Measurements from ENCODE around the gene C7.
"Not testable (repeated sequence)": the region's sequence is repeated elsewhere in the genome, so short reads cannot be mapped to it uniquely, and the experiment has no call there.

C7 gene
- 0 to 5.1 (median 0.04) reads per million in 17 experiments for total RNA-seq

DNA sequence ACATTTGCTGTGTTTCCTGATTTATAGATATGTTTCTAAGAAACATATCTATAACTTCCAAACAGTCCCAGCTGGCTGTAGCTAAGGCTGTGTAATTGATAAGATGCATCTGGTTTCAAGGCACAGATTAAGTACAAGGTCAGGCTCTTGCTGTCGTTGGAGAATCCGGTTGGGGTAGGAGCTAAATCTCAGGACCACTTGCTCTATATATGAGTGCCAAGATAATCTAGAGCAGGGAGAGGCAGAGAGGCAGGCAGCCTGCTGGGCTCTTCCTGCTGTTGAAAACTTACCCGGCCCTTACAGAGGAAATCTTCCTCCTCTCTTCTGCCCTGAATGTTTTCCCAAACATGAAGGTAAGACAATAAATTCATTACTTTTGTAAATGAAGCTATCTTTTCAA lies at the start of gene C7:
C7 (plus strand) TSS at position 234 of the 400 bp plus-strand sequence; CDS start at position 348, 114 bp downstream.
- no peak for DNase-seq

DNA sequence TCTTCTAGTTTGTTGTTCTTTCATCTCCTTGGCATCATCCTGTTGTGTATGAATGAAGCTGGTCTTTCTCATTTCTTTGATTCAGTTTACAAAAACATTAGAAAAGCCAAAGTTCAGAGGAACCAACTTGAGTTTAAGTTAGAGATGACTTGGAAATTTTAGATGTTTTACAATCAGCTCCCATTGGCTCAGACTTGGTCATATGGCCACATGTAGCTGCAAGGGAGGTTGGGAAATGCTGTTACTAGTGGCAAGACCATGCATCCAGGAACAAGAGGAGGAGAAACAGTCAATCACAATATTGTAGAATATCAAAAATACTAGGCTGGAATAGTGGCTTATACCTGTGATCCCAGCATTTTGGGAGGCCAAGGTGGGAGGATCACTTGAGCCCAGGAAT lies 48.6 kb upstream of the C7 start:
- DNase-seq, result no peak

DNA sequence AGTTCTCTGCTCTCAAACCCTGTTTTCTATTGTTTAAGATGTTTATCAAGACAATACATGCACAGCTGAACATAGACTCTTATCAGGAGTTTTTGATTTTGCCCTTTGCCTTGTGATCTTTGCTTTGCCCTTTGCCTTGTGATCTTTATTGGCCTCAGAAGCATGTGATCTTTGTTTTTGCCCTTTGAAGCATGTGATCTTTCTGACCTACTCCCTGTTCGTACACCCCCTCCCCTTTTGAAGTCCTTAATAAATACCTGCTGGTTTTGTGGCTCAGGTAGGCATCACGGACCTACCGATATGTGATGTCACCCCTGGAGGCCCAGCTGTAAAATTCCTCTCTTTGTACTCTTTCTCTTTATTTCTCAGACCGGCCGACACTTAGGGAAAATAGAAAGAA lies 44.3 kb upstream of the C7 start:
- not testable (repeated sequence) for DNase-seq

DNA sequence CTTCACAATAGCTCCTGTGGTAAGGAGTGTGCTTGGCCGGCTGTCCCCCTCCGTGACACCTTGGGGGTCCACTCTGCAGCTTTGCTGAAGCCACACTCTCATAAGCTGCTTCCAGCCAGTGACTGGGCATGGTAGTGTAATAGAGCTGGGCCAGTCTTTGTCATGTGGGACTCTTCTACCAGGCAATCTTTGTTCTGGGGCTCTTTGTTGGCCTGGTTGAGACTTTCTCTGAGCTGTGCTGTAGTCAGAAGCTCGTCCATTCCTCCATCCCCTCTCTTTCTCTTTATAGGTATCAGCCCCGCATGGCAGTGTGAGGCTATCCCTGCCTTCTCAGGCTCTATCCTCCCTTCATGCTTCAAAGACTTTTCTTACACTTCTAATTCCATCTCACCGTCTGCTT lies 42.5 kb upstream of the C7 start:
- DNase-seq, result no peak

DNA sequence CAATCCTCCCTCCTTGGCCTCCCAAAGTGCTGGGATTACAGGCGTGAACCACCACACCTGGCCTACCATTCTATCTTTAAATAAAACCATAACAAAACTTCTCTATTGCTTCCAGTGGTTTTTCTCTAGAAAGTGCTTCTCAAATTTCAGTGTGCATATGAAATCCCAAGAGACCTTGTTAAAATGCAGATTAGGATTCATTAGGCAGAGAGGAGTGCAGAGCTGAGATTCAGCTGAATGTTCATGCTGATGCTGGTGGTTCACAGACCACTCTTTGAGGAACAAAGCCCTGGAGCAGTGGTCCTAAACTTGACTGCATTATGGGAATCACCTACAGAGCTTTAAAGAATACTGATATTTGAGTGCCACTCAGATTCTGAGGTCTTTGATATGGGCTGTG lies 39.9 kb upstream of the C7 start:
- no peak for DNase-seq

DNA sequence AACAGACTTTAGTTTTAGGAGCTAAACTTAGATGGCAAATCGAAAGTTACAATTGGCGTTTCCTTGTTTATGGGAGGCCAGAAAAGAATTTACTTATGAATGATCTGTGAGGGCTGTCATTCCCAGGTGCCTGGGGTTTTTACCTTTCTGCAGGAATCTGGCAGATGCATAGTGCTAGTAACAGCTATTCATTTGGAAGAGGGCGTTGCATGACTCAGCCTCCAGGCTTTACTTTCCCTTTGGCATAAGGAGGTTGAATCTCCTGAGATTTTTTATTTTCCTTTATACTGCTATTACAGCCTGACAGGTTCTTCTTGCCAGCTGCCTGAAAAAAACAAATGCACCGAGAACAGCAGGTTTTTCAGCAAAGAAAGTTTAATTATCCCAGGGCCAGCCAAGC lies 38.1 kb upstream of the C7 start:
- DNase-seq, result no peak

DNA sequence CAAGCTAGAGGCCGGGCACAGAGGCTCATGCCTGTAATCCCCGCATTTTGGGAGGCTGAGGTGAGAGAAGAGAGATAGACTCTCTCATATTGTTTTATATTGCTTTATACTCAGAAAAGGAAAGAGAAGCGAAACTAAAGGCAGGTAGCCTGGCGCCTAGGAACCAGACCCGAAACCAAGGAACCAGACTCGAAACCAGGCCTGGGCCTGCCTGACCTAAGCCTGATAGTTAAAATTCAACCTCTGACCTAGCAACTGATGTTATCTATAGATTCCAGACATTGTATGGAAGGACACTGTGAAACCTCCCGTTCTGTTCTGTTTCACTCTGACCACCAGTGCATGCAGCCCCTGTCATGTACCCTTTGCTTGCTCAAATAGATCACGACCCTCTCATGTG lies 37.0 kb upstream of the C7 start:
- DNase-seq, result not testable (repeated sequence)

DNA sequence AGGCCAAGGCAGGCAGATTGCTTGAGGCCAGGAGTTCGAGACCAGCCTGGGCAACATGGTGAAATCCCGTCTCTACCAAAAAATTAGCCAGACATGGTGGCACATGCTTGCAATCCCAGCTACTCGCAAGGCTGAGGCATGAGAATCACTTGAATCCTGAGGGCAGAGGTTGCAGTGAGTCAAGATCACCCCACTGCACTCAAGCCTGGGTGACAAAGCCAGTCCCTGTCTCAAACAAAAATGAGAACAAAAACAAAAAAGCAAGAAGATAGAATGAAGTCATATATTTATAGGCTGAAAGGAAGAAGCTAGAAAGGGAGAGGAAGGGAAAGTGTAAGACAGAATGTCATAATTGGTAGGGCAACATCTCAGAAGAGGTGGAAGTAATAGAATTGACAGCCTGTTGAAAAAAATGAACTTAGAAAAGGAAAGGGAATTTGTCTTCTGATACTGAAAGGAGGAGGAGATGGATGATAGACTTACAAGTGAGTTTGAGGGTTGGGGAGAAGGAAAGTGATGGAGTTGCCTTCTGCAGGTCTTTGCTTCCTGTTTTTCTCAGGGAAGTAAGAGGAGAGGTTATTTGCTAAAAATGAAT lies 35.9 kb upstream of the C7 start:
- peak; percentile 9 to 57 (median 32) for DNase-seq

DNA sequence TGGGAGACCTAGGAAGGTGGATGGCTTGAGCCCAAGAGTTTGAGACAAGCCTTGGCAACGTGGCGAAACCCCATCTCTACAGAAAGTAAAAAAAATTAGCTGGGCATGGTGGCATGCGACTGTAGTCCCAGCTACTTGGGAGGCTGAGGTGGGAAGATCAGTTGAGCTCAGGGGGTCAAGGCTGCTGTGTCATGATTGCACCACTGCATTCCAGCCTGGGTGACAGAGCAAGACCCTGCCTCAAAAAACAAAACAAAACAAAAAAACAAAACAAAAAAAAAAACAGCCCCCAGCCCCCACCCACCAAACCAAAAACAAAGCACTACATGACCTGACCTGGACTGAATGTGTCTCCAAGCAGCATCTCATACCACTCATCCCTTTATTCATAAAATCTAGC lies 33.3 kb upstream of the C7 start:
- DNase-seq, result no peak

DNA sequence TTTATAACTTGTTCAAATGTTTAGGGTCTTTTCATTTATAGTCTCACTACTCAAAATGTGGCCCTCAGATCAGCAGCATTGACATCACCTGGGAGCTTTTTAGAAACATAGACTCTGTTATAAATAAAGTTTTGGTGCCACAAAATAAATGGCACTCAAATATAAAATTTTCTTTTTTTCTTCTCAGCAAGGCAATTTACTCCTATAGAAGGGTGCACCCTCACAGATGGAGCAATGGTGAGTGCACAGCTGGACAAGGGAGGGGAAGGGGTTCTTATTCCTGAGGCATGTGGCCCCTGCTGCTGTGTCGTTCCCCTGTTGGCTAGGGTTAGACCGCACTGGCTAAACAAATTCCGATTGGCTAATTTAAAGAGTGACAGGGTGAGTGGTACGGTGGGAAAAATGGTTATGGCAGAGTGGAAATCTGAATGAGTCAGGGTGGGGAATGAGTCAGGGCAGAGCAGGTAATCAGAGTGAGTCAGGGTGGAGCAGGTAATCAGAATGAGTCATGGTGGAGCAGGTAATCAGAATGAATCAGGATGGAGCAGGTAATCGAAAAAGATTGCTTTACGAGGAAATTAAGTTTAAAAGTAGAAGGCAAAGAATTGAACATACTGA lies 31.8 kb upstream of the C7 start:
- DNase-seq, result no peak

DNA sequence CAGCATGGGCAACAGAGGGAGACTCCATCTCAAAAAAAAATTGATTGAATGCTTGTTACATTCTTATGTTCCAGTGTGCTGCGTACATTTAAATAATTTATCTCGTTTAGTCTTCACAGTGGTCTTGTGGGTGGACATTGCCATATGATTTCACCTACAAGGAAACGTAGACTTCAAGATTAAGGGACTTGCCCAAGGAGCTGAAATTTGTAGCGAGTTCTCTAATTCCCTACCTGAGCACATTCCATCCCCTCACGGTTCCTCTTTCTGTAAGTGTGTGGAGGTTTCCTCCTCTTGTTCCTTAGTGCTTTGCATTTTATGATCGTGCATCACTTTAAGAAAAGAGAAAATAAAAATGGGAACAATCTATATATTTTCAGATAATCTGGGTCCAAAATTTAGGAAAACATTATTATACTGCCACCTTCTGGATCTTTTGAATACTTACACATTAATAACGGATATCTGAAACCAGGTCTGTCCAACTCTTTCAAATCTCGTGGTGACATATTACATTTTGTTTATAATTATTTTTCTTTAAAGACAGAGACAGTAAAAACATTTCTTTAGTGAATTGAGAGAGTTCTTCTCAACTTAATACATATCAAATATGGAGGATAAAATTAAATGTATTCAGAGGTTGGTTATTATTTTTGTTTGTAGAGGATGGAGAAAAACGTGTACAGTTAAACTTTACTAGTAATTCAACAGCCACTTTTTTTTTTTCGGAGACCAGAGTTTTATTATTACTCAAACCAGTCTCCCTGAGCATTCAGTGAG lies 29.9 kb upstream of the C7 start:
- DNase-seq, result peak in 2 of 4 experiments; percentile 58 to 64

DNA sequence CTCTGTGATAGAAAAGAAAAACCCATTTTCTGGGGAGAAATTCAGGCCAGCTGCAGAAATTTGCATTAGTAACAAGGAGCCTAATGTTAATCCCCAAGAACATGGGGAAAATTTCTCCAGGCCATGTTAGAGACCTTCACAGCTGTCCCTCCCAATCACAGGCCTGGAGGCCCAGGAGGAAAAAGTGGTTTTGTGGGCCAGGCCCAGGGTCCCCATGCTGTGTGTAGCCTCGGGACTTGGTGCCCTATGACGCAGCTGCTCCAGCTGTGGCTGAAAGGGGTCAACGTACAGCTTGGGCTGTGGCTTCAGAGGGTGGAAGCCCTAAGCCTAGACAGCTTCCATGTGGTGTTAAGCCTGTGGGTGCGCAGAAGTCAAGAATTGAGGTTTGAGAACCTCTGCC lies 27.0 kb upstream of the C7 start:
- no peak for DNase-seq

DNA sequence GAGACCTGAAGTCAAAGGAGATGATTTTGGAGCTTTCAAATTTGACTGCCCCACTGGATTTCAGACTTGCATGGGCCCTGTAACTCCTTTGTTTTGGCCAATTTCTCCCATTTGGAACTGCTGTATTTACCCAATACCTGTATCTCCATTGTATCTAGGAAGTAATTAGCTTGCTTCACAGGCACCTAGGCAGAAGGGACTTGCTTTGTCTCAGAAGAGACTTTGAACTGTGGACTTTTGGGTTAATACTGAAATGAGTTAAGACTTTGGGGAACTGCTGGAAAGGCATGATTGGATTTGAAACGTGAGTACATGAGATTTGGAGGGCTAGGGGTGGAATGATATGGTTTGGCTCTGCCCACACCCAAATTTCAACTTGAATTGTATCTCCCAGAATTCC lies 26.2 kb upstream of the C7 start:
- DNase-seq, result not testable (repeated sequence)

DNA sequence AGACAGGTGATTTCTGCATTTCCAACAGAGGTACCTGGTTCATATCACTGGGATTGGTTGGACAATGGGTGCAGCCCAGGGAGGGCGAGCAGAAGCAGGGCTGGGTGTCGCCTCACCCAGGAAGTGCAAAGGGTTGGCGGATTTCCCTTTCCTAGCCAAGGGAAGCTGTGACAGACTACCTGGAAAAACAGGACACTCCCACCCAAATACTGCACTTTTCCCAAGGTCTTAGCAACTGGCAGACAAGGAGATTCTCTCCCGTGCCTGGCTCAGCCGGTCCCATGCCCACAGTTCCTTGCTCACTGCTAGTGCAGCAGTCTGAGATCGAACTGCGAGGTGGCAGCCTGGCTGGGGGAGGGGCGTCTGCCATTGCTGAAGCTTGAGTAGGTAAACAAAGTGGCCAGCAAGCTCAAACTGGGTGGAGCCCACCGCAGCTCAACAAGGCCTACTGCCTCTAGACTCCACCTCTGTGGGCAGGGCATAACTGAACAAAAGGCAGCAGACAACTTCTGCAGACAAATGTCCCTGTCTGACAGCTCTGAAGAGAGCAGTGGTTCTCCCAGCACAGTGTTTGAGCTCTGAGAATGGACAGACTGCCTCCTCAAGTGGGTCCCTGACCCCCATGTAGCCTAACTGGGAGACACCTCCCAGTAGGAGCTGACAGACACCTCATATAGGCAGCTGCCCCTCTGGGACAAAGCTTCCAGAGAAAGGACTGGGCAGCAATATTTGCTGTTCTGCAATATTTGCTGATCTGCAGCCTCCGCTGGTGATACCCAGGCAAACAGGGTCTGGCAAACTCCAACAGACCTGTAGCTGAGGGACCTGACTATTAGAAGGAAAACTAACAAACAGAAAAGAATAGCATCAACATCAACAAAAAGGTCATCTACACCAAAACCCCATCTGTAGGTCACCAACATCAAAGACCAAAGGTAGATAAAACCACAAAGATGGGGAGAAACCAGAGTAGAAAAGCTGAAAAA lies 13.6 kb upstream of the C7 start:
- DNase-seq, result not testable (repeated sequence)

DNA sequence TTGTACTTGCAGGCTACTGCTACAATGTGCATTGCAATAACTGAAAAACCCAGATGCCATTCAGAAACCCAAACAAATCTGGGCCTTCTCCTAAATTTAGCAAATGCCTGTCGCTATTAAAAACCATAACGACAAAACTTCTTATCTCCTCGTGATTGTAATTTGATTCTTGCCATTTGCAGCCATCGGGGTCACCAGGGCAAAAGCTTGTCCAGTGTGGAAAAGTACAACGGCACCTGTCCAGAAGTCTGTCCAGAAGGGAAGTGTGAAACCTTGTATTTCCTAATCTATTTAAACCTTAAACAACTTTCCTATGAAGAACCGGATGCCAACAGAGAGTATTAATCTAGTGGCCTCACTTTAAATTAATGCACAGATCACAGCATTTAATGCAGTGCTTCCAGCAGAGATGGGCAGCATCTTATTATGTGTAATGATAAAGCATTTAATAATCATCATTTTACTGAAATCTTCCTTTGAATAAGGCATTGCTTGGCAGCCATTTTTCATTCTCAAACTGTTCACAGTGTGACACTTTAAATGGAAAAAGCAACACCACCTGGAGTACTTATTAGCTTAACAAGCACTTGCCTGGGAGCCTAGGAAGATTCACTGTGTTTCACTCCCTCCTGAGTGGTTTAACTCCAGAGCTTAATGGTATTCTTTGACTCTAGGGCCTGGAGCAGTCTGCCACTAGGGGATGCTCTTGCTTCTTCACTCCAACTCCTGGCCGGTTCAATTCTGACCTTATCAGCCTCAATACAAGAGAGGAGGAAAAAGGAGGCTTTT lies 4.9 kb upstream of the C7 start:
- DNase-seq, result peak; percentile 19 to 43 (median 30)

DNA sequence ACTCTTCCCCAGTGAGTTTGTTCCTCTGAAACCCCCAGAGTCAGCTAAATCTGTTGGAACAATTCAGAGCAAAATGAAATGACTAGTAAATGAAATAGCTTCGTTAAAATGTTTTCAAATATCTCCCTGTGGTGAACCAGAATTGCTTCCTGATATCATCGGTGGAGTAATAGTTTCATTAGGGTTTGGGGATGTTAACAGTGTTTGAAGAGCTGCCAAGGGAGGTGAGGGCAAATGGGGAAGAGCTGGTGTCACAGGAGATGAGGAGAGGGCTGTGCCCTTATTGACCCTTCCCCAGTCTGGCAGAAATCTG lies 4.3 kb upstream of the C7 start:
- DNase-seq, result no peak

DNA sequence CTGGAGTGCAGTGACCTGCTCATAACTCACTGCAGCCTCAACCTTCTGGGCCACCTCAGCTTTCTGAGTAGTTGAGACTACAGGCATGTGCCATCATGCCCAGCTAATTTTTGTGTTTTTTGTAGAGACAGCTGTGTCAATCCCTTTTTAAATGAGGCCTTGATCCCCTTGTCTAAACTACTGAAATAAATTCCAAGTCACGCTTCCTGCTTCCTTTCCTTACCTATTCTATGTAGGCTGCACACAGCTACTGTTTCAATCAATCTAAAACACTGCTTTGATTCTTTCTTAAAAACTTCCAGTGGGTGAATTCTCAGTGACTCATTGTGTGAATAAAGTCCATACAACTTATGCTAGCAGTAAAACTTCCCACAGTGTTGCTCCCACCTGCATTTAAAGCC lies 2.9 kb upstream of the C7 start:
- DNase-seq, result no peak

DNA sequence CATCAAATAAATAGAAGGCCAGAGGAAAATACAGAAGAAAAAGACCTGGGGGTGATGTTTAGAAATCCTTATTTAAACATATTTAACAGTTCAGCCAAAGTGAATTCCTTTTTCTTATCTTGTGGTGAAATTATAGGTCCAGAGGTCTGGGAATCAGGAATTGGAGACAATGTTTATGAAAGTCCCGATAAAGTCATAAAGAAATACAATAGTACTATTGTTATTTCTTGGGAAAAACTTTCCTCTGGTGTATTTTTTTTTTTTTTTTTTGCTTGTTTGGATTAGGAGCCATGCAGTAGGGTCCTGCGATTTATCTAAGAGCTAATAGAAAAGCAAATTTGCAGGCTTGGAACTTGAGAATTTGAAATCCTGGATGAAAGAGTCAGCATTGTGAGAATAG lies 426 bp downstream of the C7 start:
- DNase-seq, result no peak

DNA sequence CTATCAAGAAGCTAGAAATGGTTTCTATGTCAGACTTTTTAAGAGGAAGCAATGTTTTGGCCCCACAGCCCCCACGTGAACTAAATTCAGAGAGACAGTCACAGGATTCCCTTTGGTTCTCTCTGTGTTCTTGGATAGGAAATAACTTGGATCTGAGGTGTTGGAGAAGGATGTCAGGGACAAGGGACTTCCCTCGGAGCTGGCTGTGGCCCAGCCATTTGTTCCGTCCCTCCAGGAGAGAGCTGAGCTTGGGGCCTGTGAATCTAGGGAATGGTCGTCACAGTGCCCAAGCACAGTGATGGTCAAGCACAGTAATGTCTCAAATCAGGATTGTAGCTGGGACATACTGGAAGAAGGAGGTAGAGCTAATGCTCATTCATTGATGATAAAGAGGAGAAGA lies 2.0 kb downstream of the C7 start:
- DNase-seq, result no peak

DNA sequence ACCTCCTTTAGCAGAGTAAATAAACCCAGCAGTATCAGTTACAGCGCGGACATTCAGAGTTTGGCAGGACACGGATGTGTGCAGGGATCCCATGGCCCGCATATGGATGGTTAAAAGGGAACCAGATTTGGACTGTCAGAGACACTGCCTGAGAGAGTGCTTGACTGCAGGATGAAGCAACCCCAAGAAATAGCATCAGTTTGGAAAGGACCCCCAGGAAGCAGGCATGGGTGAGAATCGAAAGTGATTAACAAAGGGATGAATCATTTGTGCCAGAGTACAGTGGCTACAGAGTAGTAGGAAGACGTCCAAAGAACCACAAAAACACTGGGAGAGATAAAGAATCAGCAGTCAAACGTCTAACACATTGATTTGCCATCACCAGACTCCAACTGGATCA lies 5.5 kb downstream of the C7 start:
- DNase-seq, result no peak

DNA sequence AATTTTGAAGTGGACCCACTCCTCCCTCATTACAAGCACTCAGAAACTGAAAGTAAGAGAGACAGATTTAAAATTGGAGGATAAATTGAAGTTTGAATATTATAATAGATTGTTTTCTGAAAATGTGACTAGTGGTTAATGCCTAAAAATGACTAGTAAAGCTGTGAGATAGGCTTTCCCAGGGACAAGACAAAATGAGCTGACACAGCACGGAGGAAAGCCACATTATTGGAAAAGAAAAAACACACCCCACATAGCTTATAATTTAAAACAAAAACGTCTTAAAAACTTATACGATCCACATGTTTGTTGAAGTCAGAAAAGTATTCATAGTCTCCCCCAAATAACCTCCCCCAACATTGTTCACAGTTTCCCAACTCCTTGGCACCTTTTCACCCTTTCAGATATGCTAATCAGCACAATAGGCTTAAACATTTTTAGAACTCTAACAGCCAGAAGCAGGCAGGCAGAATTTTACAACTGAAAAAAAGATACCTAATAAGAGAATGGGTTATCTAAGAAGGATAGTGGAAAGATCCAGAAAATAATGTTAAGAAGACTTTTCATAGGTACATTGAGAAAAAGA lies 6.1 kb downstream of the C7 start:
- no peak for DNase-seq

DNA sequence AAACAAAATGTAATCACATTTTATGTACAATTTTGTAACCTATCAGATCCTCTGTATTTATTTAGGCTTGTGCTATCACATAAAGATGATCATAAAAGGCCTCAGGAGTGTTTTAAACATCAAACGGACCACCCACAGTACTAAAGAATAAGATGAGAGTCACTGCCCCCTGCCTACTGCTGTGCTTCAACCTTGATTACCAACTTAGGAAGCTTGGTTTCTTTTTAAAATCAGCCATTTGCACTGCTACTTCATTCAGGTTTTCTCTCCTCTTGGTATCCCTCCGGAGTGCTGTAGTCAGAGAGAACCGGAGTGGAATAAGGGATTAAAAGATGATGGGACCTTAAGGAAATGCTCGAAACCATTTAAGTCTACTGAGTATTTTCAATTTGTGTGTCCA lies 6.9 kb downstream of the C7 start:
- DNase-seq, result no peak
